HCT116 (cell line): ENCODE measurements around the gene IL18RAP. TPM values are rescaled to one million over a fixed set of nuclear protein-coding genes. Genes with fewer than 3 reads are reported as not detected.
A peak's percentile ranks its signal among the peaks of the same experiment; 100 is the strongest.

Experiments used
- ATAC-seq: fragments of 200-7000 bp; cut with Tn5 transposase; 2 replicates; pipeline ENCODE4 v1.9.1; 2020; ENCODE audit warnings: mild to moderate bottlenecking, moderate library complexity
- BruUV-seq: library from RNA; stranded (reverse); fragments of 400-500 nt; replicated peaks from 2 replicates; lab custom pipeline; 2021; lab: Mats Ljungman, UMichigan
- CTCF ChIA-PET: fragments of 300-600 bp; sonication (Branson Sonifier 250); formaldehyde crosslinking; loops from one replicate; lab custom pipeline; 2021; ENCODE audit warnings: antibody characterized with exemption; lab: Charles Lee
- POLR2A ChIA-PET: fragments of 300-600, 350-600 bp; sonication (Branson Sonifier 250); formaldehyde crosslinking; loops from one replicate; lab custom pipeline; 2021; ENCODE audit warnings: antibody characterized with exemption; lab: Charles Lee
- RAD21 ChIA-PET, 2 experiments: fragments of 300-600 bp; sonication (Branson Sonifier 250); formaldehyde crosslinking; loops; one replicate each; lab custom pipeline; 2023; ENCODE audit warnings: low total read pairs in 2 of 2; ENCODE audit not compliant: uncharacterized antibody in 2 of 2, unreplicated experiment in 2 of 2, low non-redundant PET in 1 of 2; lab: Charles Lee
- DNase-seq: peaks from one replicate; pipeline ENCODE4 v3.0.0-alpha.2; 2010; ENCODE audit warnings: low read depth, low spot score
- H2AFZ ChIP-seq: fragments of 200-600 bp; shearing (Covaris generic), sonication (generic); 2 replicates; pipeline ENCODE4 v1.6.1; 2017; ENCODE audit warnings: low read depth, mixed run types, mixed read lengths, antibody characterized with exemption, low read length; ENCODE audit not compliant: poor library complexity, severe bottlenecking
- H3K27ac ChIP-seq: 2 replicates; pipeline ENCODE4 v1.5.1; 2012; ENCODE audit warnings: low read depth, low read length
- H3K27me3 ChIP-seq: fragments of 200-600 bp; sonication (generic); 2 replicates; pipeline ENCODE4 v1.6.1; 2016; ENCODE audit warnings: mixed run types, low read length, mixed read lengths; ENCODE audit not compliant: insufficient read depth
- H3K36me3 ChIP-seq, 2 experiments: fragments of 200-500 bp in 1 of 2; fragments of 200-600 bp in 1 of 2; sonication (Bioruptor generic) in 1 of 2; sonication (generic) in 1 of 2; 2 replicates each; pipeline versions ENCODE4 v1.5.1 to v1.6.1; 2014 to 2016; ENCODE audit warnings: low read length in 2 of 2, inconsistent platforms in 1 of 2, mixed read lengths in 1 of 2, mixed run types in 1 of 2; ENCODE audit not compliant: insufficient read depth in 2 of 2, control insufficient read depth in 1 of 2
- H3K4me1 ChIP-seq, 2 experiments: fragments of 200-600 bp in 1 of 2; sonication (generic) in 1 of 2; 2 replicates each; pipeline versions ENCODE4 v1.5.1 to v1.6.1; 2012 to 2017; ENCODE audit warnings: low read length in 2 of 2, inconsistent platforms in 1 of 2, mild to moderate bottlenecking in 1 of 2, mixed read lengths in 1 of 2, mixed run types in 1 of 2, moderate library complexity in 1 of 2; ENCODE audit not compliant: insufficient read depth in 2 of 2, control insufficient read depth in 1 of 2
- H3K4me2 ChIP-seq: fragments of 200-600 bp; sonication (generic); 2 replicates; pipeline ENCODE4 v1.6.1; 2017; ENCODE audit warnings: mixed run types, low read length, mixed read lengths
- H3K4me3 ChIP-seq, 2 experiments: fragments of 200-600 bp in 1 of 2; sonication (generic) in 1 of 2; replicated peaks in 1 of 2; 2 replicates each; pipeline ENCODE4 v1.5.1; 2011 to 2016; ENCODE audit warnings: low read length in 2 of 2, control low read depth in 1 of 2, low read depth in 1 of 2, mild to moderate bottlenecking in 1 of 2, mixed read lengths in 1 of 2, mixed run types in 1 of 2
- H3K79me2 ChIP-seq: fragments of 200-600 bp; sonication (generic); 2 replicates; pipeline ENCODE4 v1.6.1; 2017; ENCODE audit warnings: mild to moderate bottlenecking, mixed run types, low read length, moderate library complexity, mixed read lengths; ENCODE audit not compliant: insufficient read depth
- H3K9ac ChIP-seq: fragments of 200-600 bp; sonication (generic); 2 replicates; pipeline ENCODE4 v1.6.1; 2016; ENCODE audit warnings: low read length, mixed read lengths
- H3K9me2 ChIP-seq: fragments of 200-600 bp; sonication (generic), shearing (Covaris generic); 2 replicates; pipeline ENCODE4 v1.6.1; 2017; ENCODE audit warnings: mixed run types, mild to moderate bottlenecking, moderate library complexity; ENCODE audit not compliant: insufficient read depth
- H3K9me3 ChIP-seq, 2 experiments: fragments of 200-500 bp in 1 of 2; fragments of 200-600 bp in 1 of 2; sonication (Bioruptor generic) in 1 of 2; sonication (generic) in 1 of 2; 2 replicates each; pipeline ENCODE4 v1.6.1; 2014 to 2017; ENCODE audit warnings: low read length in 2 of 2, mixed read lengths in 2 of 2, inconsistent platforms in 1 of 2, low read depth in 1 of 2, mild to moderate bottlenecking in 1 of 2, mixed run types in 1 of 2, moderate library complexity in 1 of 2; ENCODE audit not compliant: control insufficient read depth in 1 of 2, insufficient read depth in 1 of 2
- H4K20me1 ChIP-seq: fragments of 200-600 bp; sonication (generic), shearing (Covaris generic); 2 replicates; pipeline ENCODE4 v1.6.1; 2017; ENCODE audit warnings: mixed run types, mild to moderate bottlenecking, moderate library complexity; ENCODE audit not compliant: insufficient read depth
- CBX3 ChIP-seq: IDR thresholded peaks from 2 replicates; pipeline ENCODE4 v1.6.1; 2012; ENCODE audit warnings: low read depth
- EGR1 ChIP-seq: IDR thresholded peaks from 2 replicates; pipeline ENCODE4 v1.6.1; 2012; ENCODE audit warnings: low read depth
- EZH2 ChIP-seq: fragments of 200-600 bp; sonication (generic); IDR thresholded peaks from 2 replicates; pipeline ENCODE4 v1.6.1; 2017; ENCODE audit warnings: antibody characterized with exemption, mixed run types
- EZH2phosphoT487 ChIP-seq: fragments of 200-600 bp; IDR thresholded peaks from 2 replicates; pipeline ENCODE4 v1.6.1; 2018; ENCODE audit warnings: antibody characterized with exemption, borderline replicate concordance
- POLR2A ChIP-seq: IDR thresholded peaks from 2 replicates; pipeline ENCODE4 v1.7.0; 2011; ENCODE audit warnings: borderline replicate concordance; ENCODE audit not compliant: insufficient read depth, insufficient read length; ENCODE audit errors: extremely low read depth
- RAD21 ChIP-seq: IDR thresholded peaks from 2 replicates; pipeline ENCODE4 v1.6.1; 2012; ENCODE audit warnings: low read depth, mild to moderate bottlenecking
- SP1 ChIP-seq: IDR thresholded peaks from 2 replicates; pipeline ENCODE4 v1.6.1; 2012; ENCODE audit warnings: low read depth
- SRF ChIP-seq: IDR thresholded peaks from 2 replicates; pipeline ENCODE4 v1.6.1; 2012; ENCODE audit warnings: low read depth
- TCF7L2 ChIP-seq: IDR thresholded peaks from 2 replicates; pipeline ENCODE4 v1.7.0; 2011; ENCODE audit warnings: borderline replicate concordance, inconsistent platforms; ENCODE audit not compliant: insufficient read depth, insufficient read length; ENCODE audit errors: extremely low read depth
- ZFX ChIP-seq: fragments of 450-650 bp; IDR thresholded peaks from 2 replicates; pipeline ENCODE4 v1.6.1; 2017
- ZNF274 ChIP-seq: fragments of 200-500 bp; sonication (Bioruptor generic); IDR thresholded peaks from 2 replicates; pipeline ENCODE4 v1.6.1; 2014; ENCODE audit warnings: mild to moderate bottlenecking, low read depth, low read length, inconsistent platforms
- intact Hi-C: fragments of 100-400 bp; cut with micrococcal nuclease; formaldehyde crosslinking; loops from 2 replicates; pipeline ENCODE4 v1.10.0; 2022
- total RNA-seq: library from RNA; stranded (reverse); gene quantifications from one replicate; pipeline ENCODE4 v1.2.1, GENCODE V29; 2021; ENCODE audit not compliant: unreplicated experiment
- TF ChIP-seq, protein P1 (sequence below): IDR thresholded peaks from 2 replicates; pipeline ENCODE4 v1.6.1; 2011; ENCODE audit warnings: mild to moderate bottlenecking, low read length, moderate library complexity; ENCODE audit not compliant: insufficient replicate concordance; ENCODE audit errors: extremely low read depth
- TF ChIP-seq, protein P2 (sequence below): IDR thresholded peaks from 2 replicates; pipeline ENCODE4 v1.6.1; 2012
- TF ChIP-seq, protein P3 (sequence below), 3 experiments: fragments of 200-600 bp in 1 of 3; sonication (generic) in 1 of 3; IDR thresholded peaks in 2 of 3; conservative IDR thresholded peaks in 1 of 3; 2 replicates each; pipeline ENCODE4 v1.5.1; 2012 to 2017; ENCODE audit warnings: low read depth in 2 of 3, low read length in 2 of 3, antibody characterized with exemption in 1 of 3, borderline replicate concordance in 1 of 3, control low read depth in 1 of 3, mild to moderate bottlenecking in 1 of 3, mixed read lengths in 1 of 3, mixed run types in 1 of 3, moderate library complexity in 1 of 3; ENCODE audit not compliant: insufficient read depth in 1 of 3

Gene IL18RAP
- total RNA-seq, 1 experiment from 2014 or later: not detected

- ATAC-seq (peak; percentile 57), DNase-seq (peak; percentile 13)
- Histone ChIP-seq H3K27me3 (no peaks in the 10 kb centered on the region), H3K4me3 (no peak overlapping the region), H3K4me1 (no peaks in the 10 kb centered on the region), H3K36me3 (no peaks in the 10 kb centered on the region), H3K4me2 (no peak overlapping the region), H3K9ac (no peak overlapping the region), H2AFZ (no peak overlapping the region), H4K20me1 (no peaks in the 10 kb centered on the region), H3K9me2 (no peaks in the 10 kb centered on the region), H3K9me3 (no peaks in the 10 kb centered on the region), H3K79me2 (no peaks in the 10 kb centered on the region), H3K27ac (no peak overlapping the region)
- BruUV-seq: no TSS peak
- CTCF ChIA-PET: no interaction called here
- POLR2A ChIA-PET: no interaction called here
- intact Hi-C loops: loop anchor here (1.0 to 10.0 kb wide), 6 partner anchors 215 to 1115 kb away; no protein-coding TSS in a partner anchor
- TF ChIP-seq POLR2A (no peak), CBX3 (no peak), SRF (no peak), ZFX (no peak), RAD21 (peak; percentile 75), EZH2 (no peak), EZH2phosphoT487 (no peak), SP1 (no peak), ZNF274 (no peak), EGR1 (no peak), TCF7L2 (no peak)
- TF ChIP-seq, protein P1, sequence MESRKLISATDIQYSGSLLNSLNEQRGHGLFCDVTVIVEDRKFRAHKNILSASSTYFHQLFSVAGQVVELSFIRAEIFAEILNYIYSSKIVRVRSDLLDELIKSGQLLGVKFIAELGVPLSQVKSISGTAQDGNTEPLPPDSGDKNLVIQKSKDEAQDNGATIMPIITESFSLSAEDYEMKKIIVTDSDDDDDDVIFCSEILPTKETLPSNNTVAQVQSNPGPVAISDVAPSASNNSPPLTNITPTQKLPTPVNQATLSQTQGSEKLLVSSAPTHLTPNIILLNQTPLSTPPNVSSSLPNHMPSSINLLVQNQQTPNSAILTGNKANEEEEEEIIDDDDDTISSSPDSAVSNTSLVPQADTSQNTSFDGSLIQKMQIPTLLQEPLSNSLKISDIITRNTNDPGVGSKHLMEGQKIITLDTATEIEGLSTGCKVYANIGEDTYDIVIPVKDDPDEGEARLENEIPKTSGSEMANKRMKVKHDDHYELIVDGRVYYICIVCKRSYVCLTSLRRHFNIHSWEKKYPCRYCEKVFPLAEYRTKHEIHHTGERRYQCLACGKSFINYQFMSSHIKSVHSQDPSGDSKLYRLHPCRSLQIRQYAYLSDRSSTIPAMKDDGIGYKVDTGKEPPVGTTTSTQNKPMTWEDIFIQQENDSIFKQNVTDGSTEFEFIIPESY: no peak
- TF ChIP-seq, protein P2, sequence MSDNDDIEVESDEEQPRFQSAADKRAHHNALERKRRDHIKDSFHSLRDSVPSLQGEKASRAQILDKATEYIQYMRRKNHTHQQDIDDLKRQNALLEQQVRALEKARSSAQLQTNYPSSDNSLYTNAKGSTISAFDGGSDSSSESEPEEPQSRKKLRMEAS: no peak
- TF ChIP-seq, protein P3, sequence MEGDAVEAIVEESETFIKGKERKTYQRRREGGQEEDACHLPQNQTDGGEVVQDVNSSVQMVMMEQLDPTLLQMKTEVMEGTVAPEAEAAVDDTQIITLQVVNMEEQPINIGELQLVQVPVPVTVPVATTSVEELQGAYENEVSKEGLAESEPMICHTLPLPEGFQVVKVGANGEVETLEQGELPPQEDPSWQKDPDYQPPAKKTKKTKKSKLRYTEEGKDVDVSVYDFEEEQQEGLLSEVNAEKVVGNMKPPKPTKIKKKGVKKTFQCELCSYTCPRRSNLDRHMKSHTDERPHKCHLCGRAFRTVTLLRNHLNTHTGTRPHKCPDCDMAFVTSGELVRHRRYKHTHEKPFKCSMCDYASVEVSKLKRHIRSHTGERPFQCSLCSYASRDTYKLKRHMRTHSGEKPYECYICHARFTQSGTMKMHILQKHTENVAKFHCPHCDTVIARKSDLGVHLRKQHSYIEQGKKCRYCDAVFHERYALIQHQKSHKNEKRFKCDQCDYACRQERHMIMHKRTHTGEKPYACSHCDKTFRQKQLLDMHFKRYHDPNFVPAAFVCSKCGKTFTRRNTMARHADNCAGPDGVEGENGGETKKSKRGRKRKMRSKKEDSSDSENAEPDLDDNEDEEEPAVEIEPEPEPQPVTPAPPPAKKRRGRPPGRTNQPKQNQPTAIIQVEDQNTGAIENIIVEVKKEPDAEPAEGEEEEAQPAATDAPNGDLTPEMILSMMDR (IDR thresholded peaks at IDR 0.05 in 2 of 3, conservative IDR thresholded peaks at IDR 0.05 in 1 of 3; ENCODE audit: borderline replicate concordance in 1 of 3, insufficient read depth in 1 of 3, low read depth in 2 of 3, low read length in 2 of 3): peak; percentile 62 to 74 (median 65)
- RAD21 ChIA-PET: interaction anchor here in 1 of 2 experiments (0.7 kb wide), 1 partner anchor 1351 kb away, joined by 3 read pairs; no protein-coding TSS in a partner anchor
Observed at GRCh38 chr2:102449370-102449974, 26.5 kb downstream of the IL18RAP start.
